Renal cortical epithelial cell (primary cell): Measurements from ENCODE around the gene NINL. TPM values are rescaled to one million over a fixed set of nuclear protein-coding genes. Genes with fewer than 3 reads are reported as not detected.
A peak's percentile ranks its signal among the peaks of the same experiment; 100 is the strongest.

Experiments used
- DNase-seq: peaks from one replicate; pipeline ENCODE4 v3.0.0-alpha.2; 2011; ENCODE audit warnings: low read depth
- total RNA-seq: library from RNA; depleted of rRNA; stranded (reverse); fragments of >200 nt; gene quantifications from 2 replicates; pipeline ENCODE4 v1.2.3, GENCODE V29; 2014

Gene NINL
- total RNA-seq, 1 donor from 2014 or later, result 26.5 TPM

DNA sequence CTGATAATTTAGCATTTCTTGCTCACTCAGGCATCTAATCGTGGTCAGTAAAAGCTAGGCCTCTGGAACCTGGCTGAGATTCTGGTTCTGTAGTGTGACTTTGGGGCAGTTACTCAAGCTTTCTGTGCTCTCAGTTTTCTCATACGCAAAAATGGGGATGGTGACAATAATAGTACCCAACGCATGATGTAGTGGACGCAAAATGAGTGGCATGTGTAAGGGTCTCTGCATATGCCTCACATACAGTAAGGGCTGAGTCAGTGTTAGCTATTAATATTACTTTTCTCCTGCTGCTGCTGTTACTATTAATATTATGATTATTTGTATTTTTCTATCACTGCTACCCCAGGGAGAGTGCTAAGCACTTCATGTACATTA lies 177.2 kb downstream of the NINL start:
- DNase-seq, result no peak

DNA sequence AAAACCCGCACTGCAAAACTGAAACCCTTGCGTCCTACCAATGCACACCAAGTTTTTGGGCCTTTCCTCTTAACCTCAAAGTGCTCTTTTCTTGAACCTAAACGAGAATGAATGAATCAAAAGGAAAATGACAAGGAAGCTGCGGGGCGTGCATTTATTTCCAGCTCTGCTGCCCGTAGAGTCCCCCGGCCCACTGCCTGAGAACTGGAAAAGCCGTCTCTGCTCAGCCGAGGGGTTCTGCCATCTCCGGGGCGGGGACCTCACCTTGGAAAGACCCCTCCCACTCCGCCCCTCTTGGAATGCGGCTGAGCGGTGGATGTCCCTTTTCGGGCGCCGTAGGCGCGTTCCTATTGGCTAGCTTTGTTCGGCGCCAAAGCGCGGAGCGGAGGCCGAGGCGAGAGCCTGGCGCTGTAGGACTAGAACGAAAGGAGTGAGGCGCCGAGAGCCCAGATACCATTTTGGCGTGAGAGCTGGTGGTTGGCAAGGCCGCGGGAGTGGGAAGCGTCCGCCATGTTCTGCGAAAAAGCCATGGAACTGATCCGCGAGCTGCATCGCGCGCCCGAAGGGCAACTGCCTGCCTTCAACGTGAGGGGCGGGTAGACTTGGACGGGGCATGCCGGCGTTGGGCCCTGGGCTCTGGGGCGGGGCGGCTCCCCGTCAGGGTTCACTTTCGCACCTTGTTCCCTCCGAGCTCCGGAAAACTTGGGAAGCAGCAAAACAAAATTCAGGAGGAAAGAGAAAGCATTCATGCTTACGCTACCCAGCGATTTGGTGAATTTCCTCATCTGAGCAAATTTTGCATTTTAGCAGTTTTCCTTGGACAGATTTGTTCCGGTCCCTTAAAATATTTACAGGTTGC lies 177.8 kb downstream of the NINL start, which contains the start of gene GINS1:
TSS of gene GINS1 (plus strand) at position 363 of the 859 bp plus-strand sequence. CDS start at position 511, 148 bp downstream.
- peak; percentile 75 for DNase-seq

Other genes with a start within 250 kb of the NINL start
- gene ABHD12, start 194.7 kb downstream of the NINL start, total RNA-seq, result 35.9 and 68.7 TPM in 2 replicates
- gene GINS1, start 177.9 kb downstream of the NINL start, total RNA-seq, result 6.1 and 25.4 TPM in 2 replicates
- 8.2 and 8.9 TPM in 2 replicates for gene NANP, start 38.5 kb upstream of the NINL start, total RNA-seq
- gene ZNF337, start 111.3 kb upstream of the NINL start, total RNA-seq, result 6.8 and 22.6 TPM in 2 replicates